ENCODE measurements around the gene SNRNP40.

Gene SNRNP40

GRCh38 chr1:31227891-31228568 lies 68.6 kb downstream of the SNRNP40 start:
- no peak for DNase-seq

GRCh38 chr1:31224068-31224467 lies 72.5 kb downstream of the SNRNP40 start:
- DNase-seq = no peak

- no peak for DNase-seq
These were observed 74.4 kb downstream of the SNRNP40 start for GRCh38 chr1:31222176-31222575.

- DNase-seq = no peak
These were observed 75.5 kb downstream of the SNRNP40 start for GRCh38 chr1:31221072-31221471.

GRCh38 chr1:31219489-31219888 lies 77.1 kb downstream of the SNRNP40 start:
- DNase-seq = no peak

GRCh38 chr1:31218705-31219104 lies 77.9 kb downstream of the SNRNP40 start:
- no peak for DNase-seq

- DNase-seq = no peak
These were observed 80.6 kb downstream of the SNRNP40 start for GRCh38 chr1:31216016-31216415.

GRCh38 chr1:31215065-31215570 lies 81.5 kb downstream of the SNRNP40 start:
- DNase-seq = no peak

GRCh38 chr1:31214316-31215064 lies 82.1 kb downstream of the SNRNP40 start:
- DNase-seq = no peak
